ENCODE measurements around the gene GRK6. TPM values are rescaled to one million over a fixed set of nuclear protein-coding genes. Genes with fewer than 3 reads are reported as not detected.

Gene GRK6
- total and polyA plus RNA-seq, 9 of the 15 experiments (the other 6 are each of a cell fraction or from before 2014, with no cell fraction given) = 0.63 to 122 (median 44.5) TPM

- Histone ChIP-seq H4K20me1 (replicated peaks; ENCODE audit: control insufficient read depth, insufficient read depth, low read length) (no peaks in the 10 kb centered on the region), H3K27me3 (ENCODE audit: control insufficient read depth in 2 of 2, insufficient read depth in 2 of 2, low read length in 2 of 2) (no peaks in the 10 kb centered on the region), H3K4me3 (no peak overlapping the region), H3K4me2 (ENCODE audit: insufficient read depth, low read length) (no peak overlapping the region), H3K27ac (ENCODE audit: extremely low read depth, low read depth, low read length) (peak overlapping the region; percentile 45; the same call in 2 of the 3 replicates), H2AFZ (ENCODE audit: low read depth, low read length) (peak overlapping the region; percentile 56; the same call in 1 of the 2 replicates), H3K9me1 (ENCODE audit: control insufficient read depth, insufficient read depth, low read length) (no peaks in the 10 kb centered on the region), H3K4me1 (replicated peaks in 1 of 2; ENCODE audit: control insufficient read depth in 2 of 2, insufficient read depth in 2 of 2, low read length in 2 of 2) (peaks cover 35 to 56% of the 10 kb centered on the region in 2 experiments), H3K79me2 (ENCODE audit: control insufficient read depth, insufficient read depth, low read length) (peaks cover 12% of the 10 kb centered on the region), H3K9me3 (replicated peaks; ENCODE audit: control insufficient read depth, insufficient read depth, low read depth, low read length) (no peaks in the 10 kb centered on the region), H3K9ac (ENCODE audit: insufficient read depth in 1 of 2, low read depth in 2 of 2, low read length in 2 of 2) (no peak overlapping the region), H3K36me3 (ENCODE audit: control insufficient read depth, insufficient read depth, low read length) (peaks cover 12% of the 10 kb centered on the region; the same call in 2 of the 3 replicates)
- peak in 1 of 4 experiments; percentile 31 for DNase-seq (ENCODE audit: extremely low read depth in 1 of 4, low spot score in 3 of 4)
- FAIRE-seq = peak; percentile 73
- in situ Hi-C loops (cut with MboI) = no loop called here
- intact Hi-C loops (cut with micrococcal nuclease) = no loop called here
- ATAC-seq = no peak
- BruUV-seq (replicated peaks) = no TSS peak
- WGBS (ENCODE audit: insufficient coverage, low coverage, missing lambda C conversion rate) = 59% methylated on average over 17 of the region's 18 CpGs
- ChIA-PET POLR2A (interaction anchor here (0.6 to 5.4 kb wide), 11 partner anchors 9 to 482 kb away, joined by 3 to 30 read pairs (median 4); no protein-coding TSS in a partner anchor), CTCF (ENCODE audit: low intra/inter-chr PET ratio) (no interaction called here)
- TF ChIP-seq ASH1L (IDR thresholded peaks at IDR 0.05; ENCODE audit: borderline replicate concordance, low read depth, partially characterized antibody) (no peak), THRB (CRISPR knock-in tag; conservative IDR thresholded peaks at IDR 0.05) (no peak), TAF1 (IDR thresholded peaks at IDR 0.05; ENCODE audit: control insufficient read depth, extremely low read depth, insufficient read depth, low read length, severe bottlenecking) (no peak), HSF4 (CRISPR knock-in tag; IDR thresholded peaks at IDR 0.05; ENCODE audit: borderline replicate concordance) (no peak), RBM25 (IDR thresholded peaks at IDR 0.05; ENCODE audit: low read depth, low read length, severe bottlenecking) (peak; percentile 29), TBP (optimal IDR thresholded peaks at IDR 0.05; ENCODE audit: low read depth, low read length) (no peak), USF2 (CRISPR knock-in tag; IDR thresholded peaks at IDR 0.05) (peak; percentile 31; the same call in 1 of the 2 replicates), RBFOX2 (IDR thresholded peaks at IDR 0.05; ENCODE audit: low read depth, low read length) (peak; percentile 21; the same call in 1 of the 2 replicates), ESRRA (IDR thresholded peaks at IDR 0.05; ENCODE audit: borderline replicate concordance, low read depth) (peak; percentile 86), MBD2 (IDR thresholded peaks at IDR 0.05; ENCODE audit: borderline replicate concordance, low read depth) (no peak), ZKSCAN1 (IDR thresholded peaks at IDR 0.05; ENCODE audit: low read depth, low read length) (0 out of 2 replicates have a peak, but pooled peaks have one; percentile 26), CREB3 (tag; conservative IDR thresholded peaks at IDR 0.05; ENCODE audit: low read depth) (0 out of 2 replicates have a peak, but pooled peaks have one; percentile 27), ZNF766 (CRISPR knock-in tag; conservative IDR thresholded peaks at IDR 0.05) (no peak), SPI1 (IDR thresholded peaks at IDR 0.05; ENCODE audit: borderline replicate concordance, low read depth, low read length) (0 out of 2 replicates have a peak, but pooled peaks have one; percentile 23), ZBTB1 (CRISPR knock-in tag; IDR thresholded peaks at IDR 0.05; ENCODE audit: borderline replicate concordance, low read depth) (no peak), SNRNP70 (optimal IDR thresholded peaks at IDR 0.05; ENCODE audit: low read depth, low read length) (no peak), TAL1 (IDR thresholded peaks at IDR 0.05) (no peak), ZNF197 (CRISPR knock-in tag; IDR thresholded peaks at IDR 0.05; ENCODE audit: low read depth) (no peak)
Observed at GRCh38 chr5:177476531-177477233, 50.2 kb downstream of the GRK6 start.

Data from K562 (cell line).